ENCODE measurements around the gene GPAM.

GPAM gene

GRCh38 chr10:112161757-112162518, 21.6 kb downstream of the GPAM start:
- Histone ChIP-seq H3K36me3 (peaks cover 68 to 95% (median 92%) of the 10 kb centered on the region in 3 donors), H3K4me1 (no peaks in the 10 kb centered on the region), H3K27me3 (no peaks in the 10 kb centered on the region), H3K27ac (no peak overlapping the region), H3K9me3 (no peaks in the 10 kb centered on the region), H3K4me3 (no peak overlapping the region)
- no peak for TF ChIP-seq CTCF (IDR thresholded peaks at IDR 0.05)
- intact Hi-C loops (cut with DNase I; ENCODE audit: low total_unique reads), result no loop called here
- no peak for DNase-seq

- no peak overlapping the region for H3K27ac ChIP-seq
Observed at GRCh38 chr10:112160834-112161233, 22.7 kb downstream of the GPAM start.

GRCh38 chr10:112159469-112159868, 24.1 kb downstream of the GPAM start:
- TF ChIP-seq CTCF (IDR thresholded peaks at IDR 0.05), result no peak
- Histone ChIP-seq H3K27me3 (no peaks in the 10 kb centered on the region), H3K9me3 (no peaks in the 10 kb centered on the region), H3K36me3 (peaks cover 78 to 99% (median 89%) of the 10 kb centered on the region in 3 donors), H3K4me3 (no peak overlapping the region), H3K4me1 (no peaks in the 10 kb centered on the region), H3K27ac (no peak overlapping the region)
- DNase-seq, result no peak
- intact Hi-C loops (cut with DNase I; ENCODE audit: low total_unique reads), result no loop called here

More at GRCh38 chr10:112160834-112161233, 22.7 kb downstream of the GPAM start:
- H3K9me3 ChIP-seq, result no peaks in the 10 kb centered on the region
- no peaks in the 10 kb centered on the region for H3K4me1 ChIP-seq
- H3K36me3 ChIP-seq, result peaks cover 78 to 98% (median 93%) of the 10 kb centered on the region in 3 donors
- intact Hi-C loops (cut with DNase I; ENCODE audit: low total_unique reads), result no loop called here
- no peak for DNase-seq
- no peak for TF ChIP-seq CTCF (IDR thresholded peaks at IDR 0.05)
- no peaks in the 10 kb centered on the region for H3K27me3 ChIP-seq
- no peak overlapping the region for H3K4me3 ChIP-seq

- DNase-seq, result no peak
- Histone ChIP-seq H3K27me3 (no peaks in the 10 kb centered on the region), H3K9me3 (no peaks in the 10 kb centered on the region), H3K4me3 (no peak overlapping the region), H3K36me3 (peaks cover 51 to 90% (median 53%) of the 10 kb centered on the region in 3 donors), H3K4me1 (no peaks in the 10 kb centered on the region), H3K27ac (no peak overlapping the region)
- intact Hi-C loops (cut with DNase I; ENCODE audit: low total_unique reads), result no loop called here
- TF ChIP-seq CTCF (IDR thresholded peaks at IDR 0.05), result no peak
Observed at GRCh38 chr10:112151524-112152039, 32.0 kb downstream of the GPAM start.

GRCh38 chr10:112148331-112148730, 35.2 kb downstream of the GPAM start:
- Histone ChIP-seq H3K9me3 (no peaks in the 10 kb centered on the region), H3K27me3 (no peaks in the 10 kb centered on the region), H3K4me3 (no peak overlapping the region), H3K36me3 (peaks cover 30 to 68% (median 33%) of the 10 kb centered on the region in 3 donors), H3K27ac (no peak overlapping the region), H3K4me1 (no peaks in the 10 kb centered on the region)
- intact Hi-C loops (cut with DNase I; ENCODE audit: low total_unique reads), result no loop called here
- no peak for TF ChIP-seq CTCF (IDR thresholded peaks at IDR 0.05)
- no peak for DNase-seq
